GM12873 (cell line): ENCODE results near the gene CDC34.
A peak's percentile ranks its signal among the peaks of the same experiment; 100 is the strongest.

ENCODE experiments used
- TF ChIP-seq, protein P1 (sequence below): IDR thresholded peaks from 2 replicates; pipeline ENCODE4 v1.5.1; 2012; ENCODE audit warnings: low read depth, mild to moderate bottlenecking, moderate library complexity, low read length, control low read depth; ENCODE audit not compliant: insufficient read depth; ENCODE audit errors: missing control alignments

The CDC34 gene

DNA sequence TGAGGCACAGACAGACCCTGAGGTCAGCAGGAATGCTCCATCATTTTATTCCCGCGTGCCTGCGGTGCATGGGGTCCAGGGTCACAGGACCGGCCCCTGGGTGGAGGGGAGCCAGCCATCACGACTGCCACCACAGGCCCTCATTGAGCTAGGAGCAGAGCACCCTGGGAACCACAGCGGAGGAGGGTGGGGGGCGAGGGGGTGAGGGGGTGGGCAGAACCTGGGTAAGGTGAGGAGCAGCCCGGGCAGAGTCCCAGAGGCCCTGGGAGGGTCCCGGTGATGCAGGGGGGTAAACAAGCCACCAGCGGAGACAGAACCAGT is 36.5 kb upstream of the CDC34 start:
- TF ChIP-seq, protein P1, sequence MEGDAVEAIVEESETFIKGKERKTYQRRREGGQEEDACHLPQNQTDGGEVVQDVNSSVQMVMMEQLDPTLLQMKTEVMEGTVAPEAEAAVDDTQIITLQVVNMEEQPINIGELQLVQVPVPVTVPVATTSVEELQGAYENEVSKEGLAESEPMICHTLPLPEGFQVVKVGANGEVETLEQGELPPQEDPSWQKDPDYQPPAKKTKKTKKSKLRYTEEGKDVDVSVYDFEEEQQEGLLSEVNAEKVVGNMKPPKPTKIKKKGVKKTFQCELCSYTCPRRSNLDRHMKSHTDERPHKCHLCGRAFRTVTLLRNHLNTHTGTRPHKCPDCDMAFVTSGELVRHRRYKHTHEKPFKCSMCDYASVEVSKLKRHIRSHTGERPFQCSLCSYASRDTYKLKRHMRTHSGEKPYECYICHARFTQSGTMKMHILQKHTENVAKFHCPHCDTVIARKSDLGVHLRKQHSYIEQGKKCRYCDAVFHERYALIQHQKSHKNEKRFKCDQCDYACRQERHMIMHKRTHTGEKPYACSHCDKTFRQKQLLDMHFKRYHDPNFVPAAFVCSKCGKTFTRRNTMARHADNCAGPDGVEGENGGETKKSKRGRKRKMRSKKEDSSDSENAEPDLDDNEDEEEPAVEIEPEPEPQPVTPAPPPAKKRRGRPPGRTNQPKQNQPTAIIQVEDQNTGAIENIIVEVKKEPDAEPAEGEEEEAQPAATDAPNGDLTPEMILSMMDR: no peak

DNA sequence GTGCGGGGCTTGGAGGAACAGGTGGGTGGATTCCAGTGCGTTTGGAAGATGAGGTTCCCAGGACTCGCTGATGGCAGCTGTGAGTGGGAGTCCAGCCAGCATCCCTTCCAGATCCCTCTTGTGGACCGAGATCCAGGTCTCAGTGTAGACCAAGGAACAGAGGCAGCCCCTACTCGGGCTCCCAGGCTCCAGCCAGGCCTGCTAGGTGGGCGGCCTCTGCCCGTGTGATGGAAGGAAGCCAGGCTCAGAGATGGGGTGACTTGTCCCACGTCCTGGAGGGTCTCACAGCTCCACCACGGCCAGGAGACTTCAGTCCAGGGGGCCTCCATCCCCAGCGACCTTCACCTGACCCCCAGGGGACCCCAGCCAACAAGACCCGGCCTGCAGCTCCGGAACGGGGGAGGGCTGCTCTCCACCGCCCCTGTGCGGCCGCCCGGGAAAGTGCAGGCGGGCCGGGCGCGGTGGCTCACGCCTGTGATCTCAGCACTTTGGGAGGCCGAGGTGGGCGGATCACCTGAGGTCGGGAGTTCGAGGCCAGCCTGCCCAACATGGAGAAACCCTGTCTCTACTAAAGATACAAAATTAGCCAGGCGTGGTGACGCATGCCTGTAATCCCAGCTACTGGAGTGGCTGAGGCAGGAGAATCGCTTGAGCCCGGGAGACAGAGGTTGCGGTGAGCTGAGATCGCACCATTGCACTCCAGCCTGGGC is 36.0 kb upstream of the CDC34 start:
- TF ChIP-seq, protein P1: peak; percentile 67

DNA sequence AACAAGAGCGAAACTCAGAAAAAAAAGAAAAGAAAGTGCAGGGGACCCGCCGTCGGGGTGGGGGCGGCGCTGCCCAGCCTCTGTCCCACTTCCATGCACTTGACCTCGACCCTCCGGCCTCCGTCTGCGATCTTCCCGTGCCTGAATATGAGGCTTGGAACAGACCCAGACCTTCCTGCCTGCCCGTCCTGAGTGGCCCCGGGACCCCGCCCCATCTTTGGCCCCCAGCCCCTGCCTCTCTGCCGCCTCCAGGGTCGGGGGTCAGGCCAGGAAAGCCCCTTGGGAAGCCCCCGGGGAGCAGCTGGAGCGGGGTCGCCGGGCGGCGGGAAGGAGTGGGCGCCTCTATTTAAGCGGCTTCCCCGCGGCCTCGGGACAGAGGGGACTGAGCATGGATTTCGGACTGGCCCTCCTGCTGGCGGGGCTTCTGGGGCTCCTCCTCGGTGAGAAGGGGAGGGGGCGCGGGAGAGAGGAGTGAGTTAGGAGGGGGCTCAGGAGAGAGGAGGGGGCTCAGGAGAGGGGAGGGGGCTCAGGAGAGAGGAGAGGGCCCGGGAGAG is 35.4 kb upstream of the CDC34 start, which contains the start of gene MADCAM1:
Gene MADCAM1 (plus strand): TSS at position 375 of the 554 bp plus-strand sequence. CDS start 14 bp downstream, at position 389.
- TF ChIP-seq, protein P1: no peak

DNA sequence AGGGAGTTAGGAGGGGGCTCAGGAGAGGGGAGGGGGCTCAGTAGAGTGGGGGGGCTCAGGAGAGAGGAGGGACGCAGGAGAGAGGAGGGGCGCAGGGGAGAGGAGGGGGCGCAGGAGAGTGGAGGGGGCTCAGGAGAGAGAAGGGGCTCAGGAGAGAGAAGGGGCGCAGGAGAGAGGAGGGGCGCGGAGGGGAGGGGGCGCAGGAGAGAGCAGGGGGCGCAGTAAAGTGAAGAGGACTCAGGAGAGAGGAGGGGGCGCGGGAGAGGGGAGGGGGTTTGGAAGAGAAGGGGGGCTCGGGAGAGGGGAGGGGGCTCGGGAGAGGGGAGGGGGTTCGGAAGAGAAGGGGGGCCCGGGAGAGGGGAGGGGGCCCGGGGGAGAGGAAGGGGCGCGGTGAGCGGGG is 34.6 kb upstream of the CDC34 start:
- TF ChIP-seq, protein P1: no peak

DNA sequence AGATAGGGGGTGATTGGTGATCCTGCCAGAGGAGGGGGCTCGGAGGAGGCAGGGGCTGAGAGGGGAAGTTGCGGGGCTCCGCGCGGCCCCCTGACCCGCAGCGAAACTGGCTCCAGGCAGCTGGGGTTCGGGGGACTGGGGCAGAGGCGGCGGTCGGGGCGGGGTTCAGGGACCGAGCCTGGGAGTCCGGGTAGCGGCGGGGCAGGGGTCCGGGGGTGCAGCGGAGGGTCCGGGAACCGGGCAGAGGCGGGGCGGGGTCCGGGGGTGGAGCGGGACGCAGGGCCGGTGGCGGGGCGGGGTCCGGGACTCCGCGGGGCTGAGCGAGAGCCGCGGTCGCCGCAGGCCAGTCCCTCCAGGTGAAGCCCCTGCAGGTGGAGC is 34.1 kb upstream of the CDC34 start:
- TF ChIP-seq, protein P1: no peak

DNA sequence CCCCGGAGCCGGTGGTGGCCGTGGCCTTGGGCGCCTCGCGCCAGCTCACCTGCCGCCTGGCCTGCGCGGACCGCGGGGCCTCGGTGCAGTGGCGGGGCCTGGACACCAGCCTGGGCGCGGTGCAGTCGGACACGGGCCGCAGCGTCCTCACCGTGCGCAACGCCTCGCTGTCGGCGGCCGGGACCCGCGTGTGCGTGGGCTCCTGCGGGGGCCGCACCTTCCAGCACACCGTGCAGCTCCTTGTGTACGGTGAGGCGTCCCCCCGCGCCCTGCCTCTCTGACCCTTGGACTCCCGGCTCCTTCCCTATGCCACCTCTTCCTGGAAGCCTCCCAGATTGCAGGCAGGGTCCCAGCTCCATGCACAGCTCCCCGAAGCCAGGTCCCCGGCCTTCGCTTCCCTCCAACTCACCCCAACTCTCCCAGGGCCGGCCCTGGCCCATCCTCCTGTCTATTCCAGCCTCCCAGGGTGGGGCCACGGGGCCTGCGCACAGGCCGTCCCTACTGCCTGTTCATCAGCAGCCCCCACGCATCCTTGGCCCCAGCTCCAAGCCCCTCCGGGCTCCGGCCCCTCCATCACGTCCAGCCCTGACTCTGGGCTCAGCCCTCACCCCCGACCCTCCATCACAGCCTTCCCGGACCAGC is 33.6 kb upstream of the CDC34 start:
- TF ChIP-seq, protein P1: no peak

DNA sequence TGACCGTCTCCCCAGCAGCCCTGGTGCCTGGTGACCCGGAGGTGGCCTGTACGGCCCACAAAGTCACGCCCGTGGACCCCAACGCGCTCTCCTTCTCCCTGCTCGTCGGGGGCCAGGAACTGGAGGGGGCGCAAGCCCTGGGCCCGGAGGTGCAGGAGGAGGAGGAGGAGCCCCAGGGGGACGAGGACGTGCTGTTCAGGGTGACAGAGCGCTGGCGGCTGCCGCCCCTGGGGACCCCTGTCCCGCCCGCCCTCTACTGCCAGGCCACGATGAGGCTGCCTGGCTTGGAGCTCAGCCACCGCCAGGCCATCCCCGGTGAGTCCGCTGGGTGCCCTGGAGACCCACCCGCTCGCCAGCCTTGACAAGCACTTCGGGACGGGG is 33.1 kb upstream of the CDC34 start:
- TF ChIP-seq, protein P1: no peak
